GM12801 (cell line): ENCODE measurements around the gene FAM149B1.

ENCODE experiments used
- CTCF ChIP-seq: IDR thresholded peaks from one replicate; pipeline ENCODE4 v1.5.1; 2011; ENCODE audit warnings: control low read depth; ENCODE audit not compliant: insufficient read length; ENCODE audit errors: extremely low read depth

FAM149B1 gene

GRCh38 chr10:73219384-73219783, 51.5 kb downstream of the FAM149B1 start:
- no peak for TF ChIP-seq CTCF

- TF ChIP-seq CTCF = no peak
These were observed 53.1 kb downstream of the FAM149B1 start for GRCh38 chr10:73220989-73221388.

GRCh38 chr10:73225518-73225917, 57.6 kb downstream of the FAM149B1 start:
- TF ChIP-seq CTCF = no peak

GRCh38 chr10:73226663-73227062, 58.7 kb downstream of the FAM149B1 start:
- no peak for TF ChIP-seq CTCF

GRCh38 chr10:73228247-73228646, 60.3 kb downstream of the FAM149B1 start:
- no peak for TF ChIP-seq CTCF

GRCh38 chr10:73229567-73229966, 61.6 kb downstream of the FAM149B1 start:
- TF ChIP-seq CTCF = no peak

GRCh38 chr10:73232887-73233286, 65.0 kb downstream of the FAM149B1 start:
- no peak for TF ChIP-seq CTCF

- TF ChIP-seq CTCF = no peak
These were observed 66.0 kb downstream of the FAM149B1 start for GRCh38 chr10:73233883-73234282.
